ENCODE measurements around the gene STK11.

Gene STK11

GRCh38 chr19:1218751-1219567 is 13.4 kb downstream of the STK11 start:
- no peak for DNase-seq (ENCODE audit: low read depth in 1 of 2, low spot score in 1 of 2)
- TF ChIP-seq GABPA (IDR thresholded peaks at IDR 0.05; ENCODE audit: low read depth) (no peak), REST (IDR thresholded peaks at IDR 0.05; ENCODE audit: insufficient replicate concordance, low read depth) (no peak), POLR2AphosphoS5 (IDR thresholded peaks at IDR 0.05; ENCODE audit: low read depth) (no peak), CTCF (IDR thresholded peaks at IDR 0.05; ENCODE audit: insufficient read depth, low read length) (no peak), SPI1 (IDR thresholded peaks at IDR 0.05; ENCODE audit: borderline replicate concordance, low read depth) (no peak)
- no peaks in the 10 kb centered on the region for H3K27me3 ChIP-seq (ENCODE audit: insufficient read depth, poor library complexity, severe bottlenecking)
- H3K27ac ChIP-seq (replicated peaks), result no peak overlapping the region
- H3K4me3 ChIP-seq (replicated peaks; ENCODE audit: insufficient read depth, low read length), result no peak overlapping the region

GRCh38 chr19:1219786-1220476 is 14.4 kb downstream of the STK11 start:
- no peak for TF ChIP-seq REST (IDR thresholded peaks at IDR 0.05; ENCODE audit: insufficient replicate concordance, low read depth)
- no peak for TF ChIP-seq GABPA (IDR thresholded peaks at IDR 0.05; ENCODE audit: low read depth)
- TF ChIP-seq CTCF (IDR thresholded peaks at IDR 0.05; ENCODE audit: insufficient read depth, low read length), result no peak
- no peak for TF ChIP-seq SPI1 (IDR thresholded peaks at IDR 0.05; ENCODE audit: borderline replicate concordance, low read depth)
- TF ChIP-seq POLR2AphosphoS5 (IDR thresholded peaks at IDR 0.05; ENCODE audit: low read depth), result no peak
- DNase-seq (ENCODE audit: low read depth in 1 of 2, low spot score in 1 of 2), result no peak
- no peak overlapping the region for H3K27ac ChIP-seq (replicated peaks)
- no peaks in the 10 kb centered on the region for H3K27me3 ChIP-seq (ENCODE audit: insufficient read depth, poor library complexity, severe bottlenecking)
- H3K4me3 ChIP-seq (replicated peaks; ENCODE audit: insufficient read depth, low read length), result no peak overlapping the region

- no peak for DNase-seq (ENCODE audit: low read depth in 1 of 2, low spot score in 1 of 2)
- Histone ChIP-seq H3K27me3 (ENCODE audit: insufficient read depth, poor library complexity, severe bottlenecking) (no peaks in the 10 kb centered on the region), H3K4me3 (replicated peaks; ENCODE audit: insufficient read depth, low read length) (no peak overlapping the region), H3K27ac (replicated peaks) (no peak overlapping the region)
- no peak for TF ChIP-seq POLR2AphosphoS5 (IDR thresholded peaks at IDR 0.05; ENCODE audit: low read depth)
- no peak for TF ChIP-seq SPI1 (IDR thresholded peaks at IDR 0.05; ENCODE audit: borderline replicate concordance, low read depth)
- TF ChIP-seq CTCF (IDR thresholded peaks at IDR 0.05; ENCODE audit: insufficient read depth, low read length), result no peak
- no peak for TF ChIP-seq REST (IDR thresholded peaks at IDR 0.05; ENCODE audit: insufficient replicate concordance, low read depth)
- no peak for TF ChIP-seq GABPA (IDR thresholded peaks at IDR 0.05; ENCODE audit: low read depth)
These were observed 14.9 kb downstream of the STK11 start for GRCh38 chr19:1220477-1220930.

Data from HL-60 (cell line).